ENCODE data around the gene OCRL.

Gene OCRL

DNA sequence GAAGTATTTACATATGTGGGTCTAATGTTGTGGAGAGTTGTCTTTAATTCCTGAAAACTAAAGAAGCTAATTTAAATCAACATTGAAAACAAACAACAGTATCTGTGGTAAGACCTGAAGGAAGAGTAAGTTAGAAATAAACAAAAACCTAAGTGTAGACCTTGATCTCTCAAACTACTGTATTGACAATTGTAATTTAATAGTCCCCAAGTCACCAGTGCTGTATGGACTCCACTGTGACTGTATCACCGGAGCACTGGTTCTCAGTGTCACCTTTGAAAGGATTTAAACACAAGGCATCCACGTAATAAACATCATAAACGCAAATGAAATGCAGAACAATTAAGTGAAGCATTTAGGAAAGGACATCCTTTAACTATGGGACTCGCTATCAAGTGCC is 46.4 kb downstream of the OCRL start:
- no peak for DNase-seq (ENCODE audit: low spot score)
- TF ChIP-seq, protein P1, sequence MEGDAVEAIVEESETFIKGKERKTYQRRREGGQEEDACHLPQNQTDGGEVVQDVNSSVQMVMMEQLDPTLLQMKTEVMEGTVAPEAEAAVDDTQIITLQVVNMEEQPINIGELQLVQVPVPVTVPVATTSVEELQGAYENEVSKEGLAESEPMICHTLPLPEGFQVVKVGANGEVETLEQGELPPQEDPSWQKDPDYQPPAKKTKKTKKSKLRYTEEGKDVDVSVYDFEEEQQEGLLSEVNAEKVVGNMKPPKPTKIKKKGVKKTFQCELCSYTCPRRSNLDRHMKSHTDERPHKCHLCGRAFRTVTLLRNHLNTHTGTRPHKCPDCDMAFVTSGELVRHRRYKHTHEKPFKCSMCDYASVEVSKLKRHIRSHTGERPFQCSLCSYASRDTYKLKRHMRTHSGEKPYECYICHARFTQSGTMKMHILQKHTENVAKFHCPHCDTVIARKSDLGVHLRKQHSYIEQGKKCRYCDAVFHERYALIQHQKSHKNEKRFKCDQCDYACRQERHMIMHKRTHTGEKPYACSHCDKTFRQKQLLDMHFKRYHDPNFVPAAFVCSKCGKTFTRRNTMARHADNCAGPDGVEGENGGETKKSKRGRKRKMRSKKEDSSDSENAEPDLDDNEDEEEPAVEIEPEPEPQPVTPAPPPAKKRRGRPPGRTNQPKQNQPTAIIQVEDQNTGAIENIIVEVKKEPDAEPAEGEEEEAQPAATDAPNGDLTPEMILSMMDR (IDR thresholded peaks at IDR 0.05; ENCODE audit: extremely low read depth, missing control alignments): no peak

DNA sequence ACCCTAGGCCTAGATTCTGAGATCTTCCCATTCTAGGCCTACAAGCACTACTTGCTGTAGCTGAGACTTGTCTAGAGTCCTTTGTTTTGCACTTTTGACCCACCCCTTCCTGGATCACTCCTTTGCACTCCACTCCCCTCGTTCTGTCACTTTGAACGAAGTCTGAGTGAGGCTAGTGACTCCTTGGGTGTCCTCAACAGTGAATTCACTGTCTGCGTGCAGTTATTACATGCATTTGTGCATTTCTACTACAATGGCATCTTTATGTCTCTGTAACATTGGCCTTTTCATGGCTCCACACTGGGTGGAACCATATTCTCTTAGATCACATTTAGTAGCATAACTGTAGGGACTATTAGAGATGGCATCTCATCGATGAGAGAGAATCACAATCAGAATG is 50.5 kb downstream of the OCRL start:
- DNase-seq (ENCODE audit: low spot score): no peak
- TF ChIP-seq, protein P1 (IDR thresholded peaks at IDR 0.05; ENCODE audit: extremely low read depth, missing control alignments): no peak

DNA sequence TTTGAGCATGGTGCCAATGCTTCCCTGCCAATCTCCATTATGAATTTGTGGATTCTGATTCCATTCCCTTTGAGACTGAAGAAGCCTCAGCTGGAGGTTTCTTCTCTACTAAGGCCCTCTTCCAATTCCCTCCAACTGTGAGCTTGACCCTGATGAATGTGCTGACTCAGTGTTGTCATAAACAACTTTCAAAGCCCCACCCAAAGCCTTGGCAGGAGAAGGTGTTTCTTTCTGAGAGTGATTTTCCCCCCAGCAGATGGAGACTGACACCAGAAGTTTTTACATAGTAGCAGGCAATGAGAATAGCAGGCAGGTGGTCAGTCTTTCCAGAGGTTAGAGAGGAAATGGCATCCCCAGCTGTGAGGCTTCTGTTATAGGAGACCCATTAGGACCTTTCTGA is 53.1 kb downstream of the OCRL start:
- no peak for DNase-seq (ENCODE audit: low spot score)
- TF ChIP-seq, protein P1 (IDR thresholded peaks at IDR 0.05; ENCODE audit: extremely low read depth, missing control alignments): no peak

DNA sequence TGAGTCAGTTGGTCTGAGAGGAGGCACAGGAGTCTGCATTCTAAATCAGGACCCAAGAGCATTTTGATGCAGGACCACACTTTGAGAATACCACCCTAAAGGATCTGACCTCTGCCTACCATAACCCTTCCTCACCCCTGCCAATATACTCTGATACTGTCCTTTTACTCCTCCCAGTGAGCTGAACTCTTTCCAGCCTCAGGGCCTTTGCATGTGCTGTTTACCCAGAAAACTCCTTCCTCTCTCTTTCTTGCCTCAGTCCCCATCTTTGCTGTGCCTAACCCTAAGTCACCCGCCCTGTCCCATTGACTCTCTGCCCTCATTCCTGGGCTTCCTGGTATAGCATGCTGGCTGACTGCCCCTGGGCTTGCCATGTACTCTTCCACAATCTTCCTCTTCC is 54.7 kb downstream of the OCRL start:
- no peak for DNase-seq (ENCODE audit: low spot score)
- TF ChIP-seq, protein P1 (IDR thresholded peaks at IDR 0.05; ENCODE audit: extremely low read depth, missing control alignments): no peak

DNA sequence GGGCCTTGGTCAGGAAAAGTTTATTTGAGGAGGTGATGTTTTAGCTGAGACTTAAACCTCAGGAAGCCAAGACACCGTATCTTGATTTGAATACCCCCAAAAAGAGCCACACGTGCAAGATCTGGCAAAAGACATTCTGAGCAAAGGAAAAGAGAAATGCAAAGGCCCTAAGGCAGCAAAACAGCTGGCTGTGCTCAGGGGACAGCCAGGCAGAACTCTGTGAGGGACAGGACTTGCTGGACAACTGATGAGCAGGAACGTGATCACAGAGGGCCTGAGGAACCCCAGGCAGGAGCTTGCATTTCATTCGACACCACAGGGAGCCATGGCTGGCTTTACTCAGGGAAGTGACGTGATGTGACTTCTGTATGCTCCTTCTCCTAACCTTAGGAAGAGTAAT is 56.0 kb downstream of the OCRL start:
- TF ChIP-seq, protein P1 (IDR thresholded peaks at IDR 0.05; ENCODE audit: extremely low read depth, missing control alignments): no peak
- no peak for DNase-seq (ENCODE audit: low spot score)

DNA sequence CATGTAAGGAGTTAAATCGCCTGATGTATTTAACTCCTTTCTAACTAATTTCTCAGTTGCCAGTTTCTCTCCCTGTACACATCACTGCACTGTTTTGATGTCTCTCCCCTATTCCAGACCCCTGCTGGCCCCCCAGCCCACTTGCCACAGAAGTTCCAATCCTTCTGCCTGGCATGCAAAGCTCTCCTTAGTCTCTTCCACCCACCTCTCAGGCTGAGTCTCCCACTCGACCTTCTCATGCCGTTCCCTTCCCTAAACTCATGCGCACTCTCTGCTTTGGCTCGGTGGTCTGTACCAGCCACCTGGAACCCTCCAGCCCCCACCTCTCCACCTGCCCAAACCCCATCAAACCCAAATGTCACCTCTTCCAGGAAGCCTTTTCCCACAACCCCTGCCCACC is 57.8 kb downstream of the OCRL start:
- DNase-seq (ENCODE audit: low spot score): no peak
- TF ChIP-seq, protein P1 (IDR thresholded peaks at IDR 0.05; ENCODE audit: extremely low read depth, missing control alignments): no peak

DNA sequence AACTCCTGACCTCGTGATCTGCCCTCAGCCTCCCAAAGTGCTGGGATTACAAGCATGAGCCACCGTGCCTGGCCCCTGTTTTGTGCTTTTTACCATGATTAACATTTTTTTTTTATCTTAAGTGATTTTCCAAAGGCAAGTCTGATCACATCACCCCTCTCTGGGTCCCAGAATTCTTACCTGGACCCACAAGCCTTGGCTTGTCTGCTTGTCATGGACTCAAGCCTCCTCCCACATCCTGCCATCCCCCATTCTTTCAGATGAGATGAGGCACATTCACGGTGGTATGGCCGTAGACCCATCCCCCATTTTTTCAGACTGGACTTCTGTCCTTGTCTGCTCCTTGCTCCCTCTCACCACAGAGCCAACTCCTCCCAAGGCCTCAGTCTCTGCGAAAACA is 59.4 kb downstream of the OCRL start:
- TF ChIP-seq, protein P1 (IDR thresholded peaks at IDR 0.05; ENCODE audit: extremely low read depth, missing control alignments): no peak
- no peak for DNase-seq (ENCODE audit: low spot score)
